ENCODE data around the gene UGT1A1. TPM values are rescaled to one million over a fixed set of nuclear protein-coding genes. Genes with fewer than 3 reads are reported as not detected.
A peak's percentile ranks its signal among the peaks of the same experiment; 100 is the strongest.

Gene UGT1A1
- total and polyA plus RNA-seq, 2 experiments from 2014 or later: not detected

DNA sequence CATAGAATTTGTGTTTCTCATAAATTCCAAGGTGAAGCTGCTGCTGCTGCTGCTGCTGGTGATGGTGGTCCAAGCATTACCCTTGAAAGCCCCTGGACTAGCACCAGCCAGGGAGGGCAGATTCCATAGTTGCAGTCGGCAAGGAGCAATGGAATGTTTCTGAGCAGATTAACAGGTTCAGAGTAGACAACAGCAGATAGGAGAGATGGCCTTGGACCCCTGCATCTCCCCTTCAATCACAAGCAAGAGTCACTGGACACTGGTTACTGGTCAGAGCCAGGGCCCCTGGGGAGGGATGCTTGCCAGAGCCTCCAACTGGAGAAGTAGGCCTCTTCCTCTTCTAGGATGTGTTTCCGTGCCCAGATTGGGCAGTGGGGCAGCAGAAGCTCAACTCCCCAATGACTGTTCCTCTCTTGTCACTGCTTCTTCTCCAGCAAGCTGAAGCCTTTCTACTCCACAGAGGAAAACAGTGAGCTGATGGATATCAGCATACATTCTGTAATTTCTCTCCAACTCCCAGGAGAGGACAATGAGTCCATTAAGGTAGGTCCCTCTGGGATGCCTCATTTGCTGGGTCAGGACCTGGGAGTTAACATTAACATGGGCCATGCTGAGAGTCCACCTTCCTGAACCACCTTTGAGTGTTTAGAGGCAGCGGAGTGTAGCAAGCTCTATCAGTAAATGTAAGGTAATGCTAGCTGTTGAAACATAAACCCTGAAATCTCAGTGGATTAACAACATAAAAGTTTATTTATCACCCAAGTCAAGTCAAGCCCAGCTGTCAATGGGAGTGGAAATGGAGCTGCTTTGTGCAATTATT, 53.4 kb downstream of the UGT1A1 start:
- in situ Hi-C loops (cut with MboI): no loop called here
- Histone ChIP-seq H3K4me1 (ENCODE audit: insufficient read depth) (peaks cover 3% of the 10 kb centered on the region; the same call in 1 of the 2 replicates), H3K79me2 (ENCODE audit: insufficient read depth) (no peaks in the 10 kb centered on the region), H3F3A (ENCODE audit: insufficient read depth) (no peaks in the 10 kb centered on the region), H3K4me2 (ENCODE audit: unreplicated experiment) (no peak overlapping the region), H2AFZ (no peak overlapping the region), H3K9me2 (ENCODE audit: insufficient read depth) (no peaks in the 10 kb centered on the region), H3K27ac (no peak overlapping the region), H3K4me3 (no peak overlapping the region), H3K9me3 (ENCODE audit: low read depth) (no peaks in the 10 kb centered on the region), H3K36me3 (ENCODE audit: low read depth) (no peaks in the 10 kb centered on the region), H4K20me1 (ENCODE audit: insufficient read depth) (no peaks in the 10 kb centered on the region), H3K9ac (no peak overlapping the region), H3K27me3 (replicated peaks; ENCODE audit: insufficient read depth) (peaks cover 15% of the 10 kb centered on the region)
- no peak for DNase-seq
- 42 to 58% methylated on average over 3 of the region's 3 CpGs for WGBS, 2 experiments (ENCODE audit: low coverage in 1 of 2, low lambda C conversion rate in 2 of 2, missing lambda C conversion rate in 2 of 2)
- TF ChIP-seq EZH2 (IDR thresholded peaks at IDR 0.05; ENCODE audit: insufficient read depth, poor library complexity, severe bottlenecking): no peak

DNA sequence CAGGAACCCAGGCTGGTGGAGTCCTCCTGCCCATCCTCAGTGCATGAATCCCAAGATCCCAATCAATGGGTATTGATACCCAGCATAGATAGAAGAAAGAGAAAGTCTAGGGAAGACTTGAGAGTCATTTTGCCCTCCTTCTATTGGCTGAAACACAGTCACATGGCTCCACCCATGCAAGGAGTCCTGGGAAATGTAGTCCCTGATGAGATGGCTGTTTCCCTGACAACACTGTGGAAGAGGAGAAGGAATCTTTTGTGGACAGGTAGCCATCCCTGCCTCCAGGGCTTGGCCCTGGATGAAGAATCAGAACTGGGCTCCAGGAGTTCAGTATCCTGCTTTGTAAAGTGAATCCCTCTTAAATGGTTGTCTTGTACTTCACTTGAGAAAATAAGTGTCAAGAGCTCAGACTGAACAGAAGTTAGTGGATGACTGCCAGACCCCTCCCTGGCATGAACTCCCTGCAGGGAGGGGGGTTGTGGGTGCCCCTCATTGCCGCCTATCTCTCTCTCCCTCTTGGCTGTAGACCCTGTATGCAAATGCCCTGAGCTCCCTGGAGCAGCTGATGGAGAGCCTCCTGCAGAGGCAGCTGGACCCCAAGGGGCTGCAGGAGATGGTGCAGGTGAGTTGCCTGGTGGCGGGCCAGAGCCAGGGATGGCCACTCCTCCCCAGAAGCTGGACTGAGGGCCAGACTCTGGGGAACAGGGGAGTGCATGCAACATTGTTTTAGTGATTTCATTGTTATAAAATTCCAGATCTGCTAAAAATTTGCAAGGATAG, 54.2 kb downstream of the UGT1A1 start:
- 26 to 40% methylated on average over 2 of the region's 2 CpGs for WGBS, 2 experiments (ENCODE audit: low coverage in 1 of 2, low lambda C conversion rate in 2 of 2, missing lambda C conversion rate in 2 of 2)
- no peaks in the 10 kb centered on the region for H3K79me2 ChIP-seq (ENCODE audit: insufficient read depth)
- no peak for DNase-seq
- H3K36me3 ChIP-seq (ENCODE audit: low read depth): no peaks in the 10 kb centered on the region
- no peak for TF ChIP-seq EZH2phosphoT487 (IDR thresholded peaks at IDR 0.05; ENCODE audit: insufficient read depth, low read depth)
- TF ChIP-seq EZH2 (IDR thresholded peaks at IDR 0.05; ENCODE audit: insufficient read depth, poor library complexity, severe bottlenecking): no peak
- no peaks in the 10 kb centered on the region for H3F3A ChIP-seq (ENCODE audit: insufficient read depth)
- no peak overlapping the region for H3K4me2 ChIP-seq (ENCODE audit: unreplicated experiment)
- no peak overlapping the region for H3K4me3 ChIP-seq
- H4K20me1 ChIP-seq (ENCODE audit: insufficient read depth): no peaks in the 10 kb centered on the region
- peaks cover 14% of the 10 kb centered on the region for H3K27me3 ChIP-seq (replicated peaks; ENCODE audit: insufficient read depth)
- H3K9me3 ChIP-seq (ENCODE audit: low read depth): no peaks in the 10 kb centered on the region
- no peak overlapping the region for H3K27ac ChIP-seq
- H3K9ac ChIP-seq: no peak overlapping the region
- peaks cover 3% of the 10 kb centered on the region; the same call in 1 of the 2 replicates for H3K4me1 ChIP-seq (ENCODE audit: insufficient read depth)
- no peak overlapping the region for H2AFZ ChIP-seq
- in situ Hi-C loops (cut with MboI): no loop called here
- no peaks in the 10 kb centered on the region for H3K9me2 ChIP-seq (ENCODE audit: insufficient read depth)

DNA sequence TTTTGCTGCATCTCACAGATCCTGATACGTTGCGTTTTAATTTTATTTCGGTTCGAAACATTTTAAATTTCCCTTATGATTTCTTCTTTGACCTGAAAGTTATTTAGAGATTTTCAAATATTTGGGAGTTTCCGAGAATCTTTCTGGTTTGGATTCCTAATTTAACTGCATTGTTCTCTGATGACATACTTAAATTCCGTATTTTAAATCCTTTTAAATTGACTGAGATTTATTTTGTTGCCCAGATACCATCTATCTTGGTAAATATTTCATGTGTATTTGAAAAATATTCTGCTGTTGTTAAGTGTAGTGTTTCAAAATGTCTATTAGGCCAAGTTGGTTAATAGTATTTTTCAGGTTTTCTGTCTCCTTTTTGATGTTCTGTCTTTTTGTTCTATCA, 55.8 kb downstream of the UGT1A1 start:
- TF ChIP-seq EZH2phosphoT487 (IDR thresholded peaks at IDR 0.05; ENCODE audit: insufficient read depth, low read depth) (no peak), EZH2 (IDR thresholded peaks at IDR 0.05; ENCODE audit: insufficient read depth, poor library complexity, severe bottlenecking) (no peak)
- Histone ChIP-seq H3K36me3 (ENCODE audit: low read depth) (no peaks in the 10 kb centered on the region), H3K4me2 (ENCODE audit: unreplicated experiment) (no peak overlapping the region), H4K20me1 (ENCODE audit: insufficient read depth) (no peaks in the 10 kb centered on the region), H3K4me1 (ENCODE audit: insufficient read depth) (peaks cover 3% of the 10 kb centered on the region; the same call in 1 of the 2 replicates), H3K27ac (no peak overlapping the region), H3F3A (ENCODE audit: insufficient read depth) (no peaks in the 10 kb centered on the region), H3K27me3 (replicated peaks; ENCODE audit: insufficient read depth) (peaks cover 8% of the 10 kb centered on the region), H3K9me2 (ENCODE audit: insufficient read depth) (no peaks in the 10 kb centered on the region), H3K9me3 (ENCODE audit: low read depth) (no peaks in the 10 kb centered on the region), H3K4me3 (no peak overlapping the region), H3K79me2 (ENCODE audit: insufficient read depth) (no peaks in the 10 kb centered on the region), H3K9ac (no peak overlapping the region), H2AFZ (no peak overlapping the region)
- WGBS, 2 experiments (ENCODE audit: low coverage in 1 of 2, low lambda C conversion rate in 2 of 2, missing lambda C conversion rate in 2 of 2): 34 to 35% methylated on average over 6 of the region's 6 CpGs
- in situ Hi-C loops (cut with MboI): no loop called here
- DNase-seq: peak; percentile 27

DNA sequence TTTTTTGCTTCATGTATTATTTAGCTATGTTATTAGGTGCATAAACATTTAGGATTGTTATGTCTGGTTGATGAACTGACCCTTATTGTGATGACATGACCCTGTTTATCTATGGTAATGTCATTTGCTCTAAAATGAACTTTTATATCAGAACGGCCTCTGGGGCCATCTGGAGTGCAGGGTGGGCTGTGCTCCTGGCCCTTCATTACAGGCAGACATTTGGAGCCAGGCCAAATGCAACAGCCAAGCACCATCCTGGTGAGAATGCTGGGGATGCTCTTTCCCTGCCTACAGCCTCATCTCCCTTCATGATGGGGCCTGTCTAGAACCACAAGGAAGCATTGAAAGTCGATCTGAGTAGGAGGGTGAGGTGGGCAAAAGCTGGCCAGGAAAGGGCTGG, 56.3 kb downstream of the UGT1A1 start:
- no peak overlapping the region for H3K4me3 ChIP-seq
- in situ Hi-C loops (cut with MboI): no loop called here
- no peaks in the 10 kb centered on the region for H3K9me3 ChIP-seq (ENCODE audit: low read depth)
- no peaks in the 10 kb centered on the region for H3F3A ChIP-seq (ENCODE audit: insufficient read depth)
- no peaks in the 10 kb centered on the region for H3K79me2 ChIP-seq (ENCODE audit: insufficient read depth)
- no peak overlapping the region for H3K9ac ChIP-seq
- H3K4me1 ChIP-seq (ENCODE audit: insufficient read depth): peaks cover 3% of the 10 kb centered on the region; the same call in 1 of the 2 replicates
- H4K20me1 ChIP-seq (ENCODE audit: insufficient read depth): no peaks in the 10 kb centered on the region
- H3K9me2 ChIP-seq (ENCODE audit: insufficient read depth): no peaks in the 10 kb centered on the region
- H3K27ac ChIP-seq: no peak overlapping the region
- H3K36me3 ChIP-seq (ENCODE audit: low read depth): no peaks in the 10 kb centered on the region
- TF ChIP-seq EZH2 (IDR thresholded peaks at IDR 0.05; ENCODE audit: insufficient read depth, poor library complexity, severe bottlenecking) (no peak), EZH2phosphoT487 (IDR thresholded peaks at IDR 0.05; ENCODE audit: insufficient read depth, low read depth) (no peak)
- no peak overlapping the region for H3K4me2 ChIP-seq (ENCODE audit: unreplicated experiment)
- H2AFZ ChIP-seq: no peak overlapping the region
- H3K27me3 ChIP-seq (replicated peaks; ENCODE audit: insufficient read depth): peaks cover 8% of the 10 kb centered on the region
- DNase-seq: no peak
- WGBS, 2 experiments (ENCODE audit: low coverage in 1 of 2, low lambda C conversion rate in 2 of 2, missing lambda C conversion rate in 2 of 2): 25 to 26% methylated on average over 2 of the region's 2 CpGs

Data from GM23248 (cell line).